GM12878 (cell line): Measurements from ENCODE around the gene GALNT12. TPM values are rescaled to one million over a fixed set of nuclear protein-coding genes. Genes with fewer than 3 reads are reported as not detected.

Experiments used
- ATAC-seq: fragments of 200-7000 bp; cut with Tn5 transposase; 3 replicates; pipeline ENCODE4 v1.9.1; 2020; ENCODE audit warnings: mild to moderate bottlenecking, moderate library complexity
- BruUV-seq: library from RNA; stranded (reverse); fragments of 400-500 nt; replicated peaks from 2 replicates; lab custom pipeline; 2021; lab: Mats Ljungman, UMichigan
- CTCF ChIA-PET: fragments of 300-600 bp; sonication (Branson Sonifier 250); formaldehyde crosslinking; extraction: SDS; loops from one replicate; lab custom pipeline; 2021; ENCODE audit warnings: inconsistent platforms; lab: Yijun Ruan, JAX
- POLR2A ChIA-PET: fragments of 350-600 bp; formaldehyde crosslinking; extraction: SDS; loops from one replicate; lab custom pipeline; 2021; ENCODE audit warnings: inconsistent platforms; lab: Charles Lee
- RAD21 ChIA-PET: fragments of 300-600 bp; sonication (Branson Sonifier 250); formaldehyde crosslinking; loops from one replicate; lab custom pipeline; 2023; ENCODE audit warnings: antibody characterized with exemption; ENCODE audit not compliant: unreplicated experiment; lab: Charles Lee
- SMC1A ChIA-PET: fragments of 300-600 bp; sonication (Branson Sonifier 250); formaldehyde crosslinking; loops from one replicate; lab custom pipeline; 2023; ENCODE audit not compliant: unreplicated experiment, uncharacterized antibody; lab: Charles Lee
- DNase-seq: peaks from one replicate; pipeline ENCODE4 v3.0.0-alpha.2; 2011; ENCODE audit warnings: low read depth, low spot score
- FAIRE-seq: peaks from 3 replicates; lab custom pipeline; 2011; peaks lifted over from hg19 to GRCh38; lab: Jason Lieb, UNC
- H2AFZ ChIP-seq: 2 replicates; pipeline ENCODE4 v1.6.0; 2011; ENCODE audit warnings: low read depth, low read length, control low read depth; ENCODE audit not compliant: control insufficient read depth
- H3K27ac ChIP-seq: 2 replicates; pipeline ENCODE4 v1.5.1; 2011; ENCODE audit warnings: control low read depth; ENCODE audit not compliant: control insufficient read depth, insufficient read depth
- H3K27me3 ChIP-seq, 2 experiments: replicated peaks in 1 of 2; 2 replicates each; pipeline versions ENCODE4 v1.6.0 to v1.6.1; 2011; ENCODE audit warnings: low read length in 1 of 2; ENCODE audit not compliant: control insufficient read depth in 2 of 2, insufficient read depth in 2 of 2
- H3K36me3 ChIP-seq, 2 experiments: 2 replicates each; pipeline ENCODE4 v1.5.1; 2011; ENCODE audit warnings: low read length in 1 of 2; ENCODE audit not compliant: control insufficient read depth in 2 of 2, insufficient read depth in 2 of 2
- H3K4me1 ChIP-seq: 2 replicates; pipeline ENCODE4 v1.6.1; 2011; ENCODE audit warnings: mild to moderate bottlenecking, low read length, moderate library complexity, mixed read lengths; ENCODE audit not compliant: control insufficient read depth, insufficient read depth
- H3K4me2 ChIP-seq: 2 replicates; pipeline ENCODE4 v1.6.0; 2011; ENCODE audit warnings: control low read depth; ENCODE audit not compliant: control insufficient read depth, insufficient read depth
- H3K4me3 ChIP-seq: fragments of 200-600 bp; sonication (generic); 2 replicates; pipeline ENCODE4 v1.5.1; 2016
- H3K79me2 ChIP-seq: 2 replicates; pipeline ENCODE4 v1.6.0; 2011; ENCODE audit warnings: low read length; ENCODE audit not compliant: control insufficient read depth, insufficient read depth
- H3K9ac ChIP-seq: 2 replicates; pipeline ENCODE4 v1.8.0; 2011; ENCODE audit warnings: low read length, control low read depth, mixed read lengths; ENCODE audit not compliant: control insufficient read depth, insufficient read depth
- H3K9me3 ChIP-seq: replicated peaks from 3 replicates; pipeline ENCODE4 v1.5.1; 2011; ENCODE audit warnings: mild to moderate bottlenecking, low read length; ENCODE audit not compliant: control insufficient read depth, insufficient read depth
- H4K20me1 ChIP-seq: 2 replicates; pipeline ENCODE4 v1.6.0; 2011; ENCODE audit not compliant: control insufficient read depth, insufficient read depth
- CEBPB ChIP-seq, 2 experiments: fragments of 150-350 bp in 1 of 2; IDR thresholded peaks; 2 replicates each; pipeline ENCODE4 v1.6.1; 2012 to 2014; ENCODE audit warnings: low read depth in 2 of 2, low read length in 2 of 2, borderline replicate concordance in 1 of 2, inconsistent platforms in 1 of 2
- EP300 ChIP-seq, 2 experiments: fragments of 150-350 bp in 1 of 2; IDR thresholded peaks; 2 replicates each; pipeline ENCODE4 v1.6.1; 2011 to 2012; ENCODE audit warnings: low read depth in 2 of 2, low read length in 2 of 2, borderline replicate concordance in 1 of 2, improper control_type of control experiment in 1 of 2, inconsistent platforms in 1 of 2; ENCODE audit not compliant: control insufficient read depth in 1 of 2
- FOXM1 ChIP-seq: IDR thresholded peaks from 2 replicates; pipeline ENCODE4 v1.6.1; 2012; ENCODE audit warnings: low read depth, mild to moderate bottlenecking, inconsistent platforms, low read length, moderate library complexity
- HDAC2 ChIP-seq: fragments of 200-600 bp; sonication (generic); IDR thresholded peaks from 2 replicates; pipeline ENCODE4 v1.6.1; 2017
- HDGF ChIP-seq: fragments of 450-650 bp; IDR thresholded peaks from 2 replicates; pipeline ENCODE4 v1.6.1; 2016; ENCODE audit warnings: antibody characterized with exemption
- IRF5 ChIP-seq: fragments of 450-650 bp; IDR thresholded peaks from 2 replicates; pipeline ENCODE4 v1.6.1; 2017; ENCODE audit warnings: borderline replicate concordance
- NFYA ChIP-seq: IDR thresholded peaks from 2 replicates; pipeline ENCODE4 v1.6.1; 2011; ENCODE audit warnings: low read depth, mild to moderate bottlenecking, low read length, improper control_type of control experiment, borderline replicate concordance
- SRF ChIP-seq, 2 experiments: IDR thresholded peaks; 2 replicates each; pipeline ENCODE4 v1.6.1; 2011; ENCODE audit warnings: low read depth in 2 of 2, low read length in 2 of 2, mild to moderate bottlenecking in 1 of 2, moderate library complexity in 1 of 2
- USF2 ChIP-seq: IDR thresholded peaks from 2 replicates; pipeline ENCODE4 v1.6.1; 2011; ENCODE audit warnings: low read depth, low read length, improper control_type of control experiment, borderline replicate concordance
- ZSCAN29 ChIP-seq: fragments of 450-650 bp; IDR thresholded peaks from 2 replicates; pipeline ENCODE4 v1.6.1; 2017; ENCODE audit warnings: mild to moderate bottlenecking, moderate library complexity
- WGBS: methylation state at CpG from one replicate; pipeline ENCODE4 v1.1.6; 2016; ENCODE audit warnings: low lambda C conversion rate; ENCODE audit not compliant: insufficient replicate concordance, insufficient coverage; ENCODE audit errors: missing lambda C conversion rate; 5-methylcytosine and 5-hydroxymethylcytosine counted together
- in situ Hi-C: fragments of 300-500 bp; cut with MboI; formaldehyde crosslinking; loops from 9 replicates; pipeline ENCODE4 v1.14.3; 2018; ENCODE audit warnings: mixed read lengths
- intact Hi-C: fragments of 100-400 bp; cut with micrococcal nuclease; formaldehyde crosslinking; loops from one replicate; pipeline ENCODE4 v1.14.2; 2022; ENCODE audit not compliant: unreplicated experiment
- polyA plus RNA-seq, 11 experiments: library from polyadenylated mRNA; depleted of rRNA in 4 of 11; unstranded in 6 of 11; stranded (reverse) in 5 of 11; fragments of >200 nt; fragmentation: Nextera tagmentation in 4 of 11; fragmentation: Illumina TruSeq in 1 of 11; extraction: Ambion mirVana in 4 of 11; extraction: Trizol in 1 of 11; gene quantifications; 1 replicate in 1 of 11; 2 replicates in 10 of 11; pipeline versions ENCODE4 v1.2.1 to v1.2.3, GENCODE V29; 2011 to 2016; ENCODE audit warnings: inconsistent platforms in 2 of 11, missing spikeins in 2 of 11, low read depth in 1 of 11
- total RNA-seq, 4 experiments: library from RNA; depleted of rRNA in 3 of 4; stranded (reverse); fragments of >200 nt in 3 of 4; fragmentation: Illumina TruSeq in 1 of 4; extraction: Trizol in 1 of 4; gene quantifications; 2 replicates each; pipeline versions ENCODE4 v1.2.1 to v1.2.3, GENCODE V29; 2013 to 2021

Gene GALNT12
- total and polyA plus RNA-seq, 10 of the 15 experiments (the other 5 are each of a cell fraction or from before 2014, with no cell fraction given): 0.13 to 5.3 (median 3.2) TPM

GRCh38 chr9:98852460-98852734 lies 44.9 kb downstream of the GALNT12 start:
- ATAC-seq (no peak), DNase-seq (no peak), FAIRE-seq (no peak)
- ChIA-PET RAD21 (no interaction called here), POLR2A (no interaction called here), CTCF (no interaction called here)
- Histone ChIP-seq H4K20me1 (no peaks in the 10 kb centered on the region), H2AFZ (no peak overlapping the region), H3K27ac (no peak overlapping the region), H3K36me3 (no peaks in the 10 kb centered on the region), H3K79me2 (no peaks in the 10 kb centered on the region), H3K4me1 (no peaks in the 10 kb centered on the region), H3K27me3 (no peaks in the 10 kb centered on the region; a peak in 1 of 4 replicates), H3K4me2 (no peak overlapping the region), H3K9ac (no peak overlapping the region)
- 12% methylated on average over 6 of the region's 6 CpGs for WGBS
- intact Hi-C loops: no loop called here
- BruUV-seq: no TSS peak
- TF ChIP-seq USF2 (no peak), CEBPB (IDR thresholded peaks at IDR 0.05; ENCODE audit: borderline replicate concordance in 1 of 2, low read depth in 2 of 2, low read length in 2 of 2) (no peak), ZSCAN29 (no peak), IRF5 (no peak), FOXM1 (no peak), EP300 (IDR thresholded peaks at IDR 0.05; ENCODE audit: borderline replicate concordance in 1 of 2, control insufficient read depth in 1 of 2, low read depth in 2 of 2, low read length in 2 of 2) (no peak), SRF (IDR thresholded peaks at IDR 0.05; ENCODE audit: low read depth in 2 of 2, low read length in 2 of 2) (no peak), HDGF (no peak), NFYA (no peak), HDAC2 (no peak)
- TF ChIP-seq, all 136 proteins: peak for 0
- in situ Hi-C loops: no loop called here
- no peaks in the 10 kb centered on the region; the same call in 2 of the 3 replicates for H3K9me3 ChIP-seq
- no peak overlapping the region for H3K4me3 ChIP-seq
- SMC1A ChIA-PET: no interaction called here
